PFSK-1 (cell line): ENCODE results near the gene DYNLT5.

ENCODE experiments used
- POLR2AphosphoS5 ChIP-seq: IDR thresholded peaks from 2 replicates; pipeline ENCODE4 v1.6.1; 2012; ENCODE audit warnings: low read depth, mild to moderate bottlenecking, control low read depth, low read length, moderate library complexity
- TF ChIP-seq, protein P1 (sequence below), 2 experiments: IDR thresholded peaks; 2 replicates each; pipeline versions ENCODE4 v1.6.1 to v1.8.0; 2011 to 2012; ENCODE audit warnings: low read depth in 2 of 2, low read length in 2 of 2, control low read depth in 1 of 2, inconsistent platforms in 1 of 2, mild to moderate bottlenecking in 1 of 2, moderate library complexity in 1 of 2; ENCODE audit not compliant: insufficient read depth in 1 of 2

DNA sequence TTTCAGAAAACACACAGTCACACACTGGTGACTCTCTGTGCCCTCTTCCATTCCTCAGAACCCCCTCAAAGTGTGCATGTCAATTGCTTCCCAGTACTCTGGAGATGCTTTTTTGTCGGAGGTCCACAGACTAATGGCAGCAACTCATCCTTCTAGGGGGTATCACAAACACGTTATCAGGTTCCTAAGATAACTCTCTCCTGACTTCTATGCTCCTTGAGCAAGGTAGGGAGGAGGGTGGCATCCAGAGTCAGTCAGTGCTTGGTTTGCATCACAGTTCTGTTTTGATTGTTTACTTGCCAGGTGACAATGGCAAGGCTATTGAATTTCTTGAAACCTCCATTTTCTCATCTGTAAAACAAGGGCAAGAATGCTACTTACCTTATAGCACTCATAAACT lies 39.4 kb upstream of the DYNLT5 start:
- TF ChIP-seq POLR2AphosphoS5 = no peak
- TF ChIP-seq, protein P1, sequence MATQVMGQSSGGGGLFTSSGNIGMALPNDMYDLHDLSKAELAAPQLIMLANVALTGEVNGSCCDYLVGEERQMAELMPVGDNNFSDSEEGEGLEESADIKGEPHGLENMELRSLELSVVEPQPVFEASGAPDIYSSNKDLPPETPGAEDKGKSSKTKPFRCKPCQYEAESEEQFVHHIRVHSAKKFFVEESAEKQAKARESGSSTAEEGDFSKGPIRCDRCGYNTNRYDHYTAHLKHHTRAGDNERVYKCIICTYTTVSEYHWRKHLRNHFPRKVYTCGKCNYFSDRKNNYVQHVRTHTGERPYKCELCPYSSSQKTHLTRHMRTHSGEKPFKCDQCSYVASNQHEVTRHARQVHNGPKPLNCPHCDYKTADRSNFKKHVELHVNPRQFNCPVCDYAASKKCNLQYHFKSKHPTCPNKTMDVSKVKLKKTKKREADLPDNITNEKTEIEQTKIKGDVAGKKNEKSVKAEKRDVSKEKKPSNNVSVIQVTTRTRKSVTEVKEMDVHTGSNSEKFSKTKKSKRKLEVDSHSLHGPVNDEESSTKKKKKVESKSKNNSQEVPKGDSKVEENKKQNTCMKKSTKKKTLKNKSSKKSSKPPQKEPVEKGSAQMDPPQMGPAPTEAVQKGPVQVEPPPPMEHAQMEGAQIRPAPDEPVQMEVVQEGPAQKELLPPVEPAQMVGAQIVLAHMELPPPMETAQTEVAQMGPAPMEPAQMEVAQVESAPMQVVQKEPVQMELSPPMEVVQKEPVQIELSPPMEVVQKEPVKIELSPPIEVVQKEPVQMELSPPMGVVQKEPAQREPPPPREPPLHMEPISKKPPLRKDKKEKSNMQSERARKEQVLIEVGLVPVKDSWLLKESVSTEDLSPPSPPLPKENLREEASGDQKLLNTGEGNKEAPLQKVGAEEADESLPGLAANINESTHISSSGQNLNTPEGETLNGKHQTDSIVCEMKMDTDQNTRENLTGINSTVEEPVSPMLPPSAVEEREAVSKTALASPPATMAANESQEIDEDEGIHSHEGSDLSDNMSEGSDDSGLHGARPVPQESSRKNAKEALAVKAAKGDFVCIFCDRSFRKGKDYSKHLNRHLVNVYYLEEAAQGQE (IDR thresholded peaks at IDR 0.05; ENCODE audit: insufficient read depth in 1 of 2, low read depth in 2 of 2, low read length in 2 of 2) = no peak
